Measurements from ENCODE around the gene NDOR1.

The NDOR1 gene

GRCh38 chr9:137198051-137198901 is 7.2 kb upstream of the NDOR1 start:
- Histone ChIP-seq H3K27ac (no peak overlapping the region), H3K36me3 (no peaks in the 10 kb centered on the region), H3K27me3 (ENCODE audit: insufficient read depth, low read depth, severe bottlenecking) (no peaks in the 10 kb centered on the region), H3K9me3 (ENCODE audit: severe bottlenecking) (no peaks in the 10 kb centered on the region), H3K4me3 (ENCODE audit: low read depth, low read length) (no peak overlapping the region)
- DNase-seq: no peak
- TF ChIP-seq CTCF (IDR thresholded peaks at IDR 0.05; ENCODE audit: low read depth, low read length): no peak

- TF ChIP-seq CTCF (IDR thresholded peaks at IDR 0.05; ENCODE audit: low read depth, low read length): no peak
- H3K27me3 ChIP-seq (ENCODE audit: insufficient read depth, low read depth, severe bottlenecking): no peaks in the 10 kb centered on the region
- DNase-seq: no peak
- H3K9me3 ChIP-seq (ENCODE audit: severe bottlenecking): no peaks in the 10 kb centered on the region
- H3K36me3 ChIP-seq: no peaks in the 10 kb centered on the region
- H3K27ac ChIP-seq: no peak overlapping the region
- no peak overlapping the region for H3K4me3 ChIP-seq (ENCODE audit: low read depth, low read length)
Observed at GRCh38 chr9:137198902-137199283, 6.6 kb upstream of the NDOR1 start.

GRCh38 chr9:137199411-137200121 is 5.9 kb upstream of the NDOR1 start:
- H3K4me3 ChIP-seq (ENCODE audit: low read depth, low read length): no peak overlapping the region
- no peak for DNase-seq
- no peak overlapping the region for H3K27ac ChIP-seq
- H3K27me3 ChIP-seq (ENCODE audit: insufficient read depth, low read depth, severe bottlenecking): no peaks in the 10 kb centered on the region
- no peak for TF ChIP-seq CTCF (IDR thresholded peaks at IDR 0.05; ENCODE audit: low read depth, low read length)
- H3K9me3 ChIP-seq (ENCODE audit: severe bottlenecking): no peaks in the 10 kb centered on the region
- H3K36me3 ChIP-seq: no peaks in the 10 kb centered on the region

GRCh38 chr9:137200311-137201204 is 4.9 kb upstream of the NDOR1 start, which contains the start of gene TPRN:
Gene TPRN, minus strand, starts transcription at chr9:137200741. Its CDS starts 30 bp downstream, at chr9:137200711.
- no peak for TF ChIP-seq CTCF (IDR thresholded peaks at IDR 0.05; ENCODE audit: low read depth, low read length)
- H3K27me3 ChIP-seq (ENCODE audit: insufficient read depth, low read depth, severe bottlenecking): no peaks in the 10 kb centered on the region

GRCh38 chr9:137201205-137201868 is 4.2 kb upstream of the NDOR1 start:
- Histone ChIP-seq H3K9me3 (ENCODE audit: severe bottlenecking) (no peaks in the 10 kb centered on the region), H3K27ac (peak overlapping the region; percentile 65), H3K36me3 (no peaks in the 10 kb centered on the region), H3K27me3 (ENCODE audit: insufficient read depth, low read depth, severe bottlenecking) (no peaks in the 10 kb centered on the region), H3K4me3 (ENCODE audit: low read depth, low read length) (peak overlapping the region; percentile 58)
- no peak for TF ChIP-seq CTCF (IDR thresholded peaks at IDR 0.05; ENCODE audit: low read depth, low read length)
- no peak for DNase-seq

More at GRCh38 chr9:137200311-137201204, 4.9 kb upstream of the NDOR1 start, which contains the start of gene TPRN:
- H3K9me3 ChIP-seq (ENCODE audit: severe bottlenecking): no peaks in the 10 kb centered on the region
- peak within 1 kb of the TSS; percentile 58 for H3K4me3 ChIP-seq (ENCODE audit: low read depth, low read length)
- no peaks in the 10 kb centered on the region for H3K36me3 ChIP-seq
- peak within 1 kb of the TSS; percentile 65 for H3K27ac ChIP-seq
- DNase-seq: peak; percentile 96
